HepG2 (cell line): ENCODE results near the gene GPR39.

Source experiments
- CREB1 ChIP-seq, 2 experiments: fragments of 450-650 bp in 1 of 2; IDR thresholded peaks; 2 replicates each; pipeline ENCODE4 v1.6.1; 2016 to 2017; ENCODE audit warnings: control low read depth in 1 of 2, mild to moderate bottlenecking in 1 of 2, missing compliant biosample characterization in 1 of 2, missing genetic modification characterization in 1 of 2
- MAX ChIP-seq: IDR thresholded peaks from 2 replicates; pipeline ENCODE4 v1.6.1; 2012; ENCODE audit warnings: inconsistent platforms
- PAWR ChIP-seq: sonication (generic); formaldehyde crosslinking; IDR thresholded peaks from 2 replicates; pipeline ENCODE4 v1.4.0; 2020; ENCODE audit warnings: missing genetic modification reagents, mild to moderate bottlenecking, borderline replicate concordance
- POLR2A ChIP-seq, 2 experiments: IDR thresholded peaks; 2 replicates each; pipeline ENCODE4 v1.6.1; 2011; ENCODE audit warnings: low read depth in 2 of 2, low read length in 2 of 2, mild to moderate bottlenecking in 1 of 2, moderate library complexity in 1 of 2; ENCODE audit not compliant: insufficient read depth in 1 of 2
- TCF12 ChIP-seq, 2 experiments: fragments of 450-650 bp in 1 of 2; sonication (generic) in 1 of 2; formaldehyde crosslinking in 1 of 2; IDR thresholded peaks; 2 replicates each; pipeline versions ENCODE4 v1.6.1 to v1.8.0; 2017 to 2022; ENCODE audit warnings: antibody characterized with exemption in 1 of 2, mild to moderate bottlenecking in 1 of 2, missing genetic modification reagents in 1 of 2, moderate library complexity in 1 of 2
- TRIM24 ChIP-seq: sonication (generic); formaldehyde crosslinking; IDR thresholded peaks from 2 replicates; pipeline ENCODE4 v1.8.0; 2022; ENCODE audit warnings: mild to moderate bottlenecking, missing genetic modification reagents

- no peak for TF ChIP-seq POLR2A (IDR thresholded peaks at IDR 0.05; ENCODE audit: insufficient read depth in 1 of 2, low read depth in 2 of 2, low read length in 2 of 2)
- no peak for TF ChIP-seq PAWR
- no peak for TF ChIP-seq MAX
- no peak for TF ChIP-seq TRIM24 (CRISPR knock-in tag)
- TF ChIP-seq CREB1 (IDR thresholded peaks at IDR 0.05): no peak
- TF ChIP-seq CREB1 (CRISPR knock-in tag; IDR thresholded peaks at IDR 0.05): no peak
- no peak for TF ChIP-seq TCF12 (IDR thresholded peaks at IDR 0.05)
- TF ChIP-seq TCF12 (CRISPR knock-in tag; IDR thresholded peaks at IDR 0.05): no peak
These were observed 239.8 kb downstream of the GPR39 start for GRCh38 chr2:132656266-132656975.
